Common myeloid progenitor, CD34-positive (primary cell): ENCODE measurements around the gene ZNF44.
"Not testable (repeated sequence)": the region's sequence is repeated elsewhere in the genome, so short reads cannot be mapped to it uniquely, and the experiment has no call there.

ENCODE experiments used
- CTCF ChIA-PET: fragments of 350-600 bp; sonication (Branson Sonifier 250); formaldehyde crosslinking; loops from one replicate; lab custom pipeline; 2021; ENCODE audit warnings: antibody characterized with exemption; lab: Charles Lee
- POLR2A ChIA-PET: fragments of 350-600 bp; sonication (Branson Sonifier 250); formaldehyde crosslinking; loops from one replicate; lab custom pipeline; 2021; ENCODE audit warnings: antibody characterized with exemption; lab: Charles Lee
- DNase-seq, 3 donors: peaks; one replicate each; pipeline versions ENCODE4 v3.0.0 to v3.0.0-alpha.2; 2013
- H3K27ac ChIP-seq, 2 experiments: 1 replicate in 1 of 2; 2 replicates in 1 of 2; pipeline ENCODE4 v1.7.0; 2013; ENCODE audit warnings: inconsistent platforms in 2 of 2, low read length in 2 of 2, mild to moderate bottlenecking in 2 of 2, low read depth in 1 of 2, moderate library complexity in 1 of 2; ENCODE audit not compliant: severe bottlenecking in 2 of 2, insufficient read depth in 1 of 2, poor library complexity in 1 of 2
- H3K27me3 ChIP-seq, 5 experiments: replicated peaks in 2 of 5; 1 replicate in 3 of 5; 2 replicates in 2 of 5; pipeline versions ENCODE4 v1.6.1 to v1.7.0; 2013; ENCODE audit warnings: low read length in 4 of 5, mild to moderate bottlenecking in 2 of 5, moderate library complexity in 2 of 5, inconsistent platforms in 1 of 5; ENCODE audit not compliant: insufficient read depth in 5 of 5, control insufficient read depth in 4 of 5
- H3K36me3 ChIP-seq, 4 experiments: 1 replicate in 2 of 4; 2 replicates in 2 of 4; pipeline versions ENCODE4 v1.6.1 to v1.7.0; 2013; ENCODE audit warnings: low read length in 3 of 4, control low read depth in 1 of 4, mild to moderate bottlenecking in 1 of 4; ENCODE audit not compliant: control insufficient read depth in 4 of 4, insufficient read depth in 4 of 4
- H3K4me1 ChIP-seq, 4 experiments: 1 replicate in 3 of 4; 2 replicates in 1 of 4; pipeline versions ENCODE4 v1.6.1 to v1.7.1; 2013; ENCODE audit warnings: low read length in 3 of 4, mild to moderate bottlenecking in 3 of 4, control low read depth in 1 of 4, inconsistent platforms in 1 of 4, moderate library complexity in 1 of 4; ENCODE audit not compliant: control insufficient read depth in 4 of 4, insufficient read depth in 4 of 4; ENCODE audit errors: control extremely low read depth in 1 of 4
- H3K4me3 ChIP-seq, 7 experiments: 1 replicate in 4 of 7; 2 replicates in 3 of 7; pipeline versions ENCODE4 v1.5.1 to v1.7.0; 2013; ENCODE audit warnings: mild to moderate bottlenecking in 7 of 7, low read length in 6 of 7, moderate library complexity in 6 of 7, inconsistent platforms in 2 of 7, low read depth in 2 of 7, control low read depth in 1 of 7; ENCODE audit not compliant: insufficient read depth in 4 of 7, control insufficient read depth in 1 of 7; ENCODE audit errors: extremely low read depth in 1 of 7
- H3K9me3 ChIP-seq, 5 experiments: 1 replicate in 4 of 5; 2 replicates in 1 of 5; pipeline versions ENCODE4 v1.6.1 to v1.7.1; 2013; ENCODE audit warnings: low read length in 4 of 5, mild to moderate bottlenecking in 2 of 5, inconsistent platforms in 1 of 5, low read depth in 1 of 5, moderate library complexity in 1 of 5; ENCODE audit not compliant: control insufficient read depth in 4 of 5, insufficient read depth in 2 of 5; ENCODE audit errors: control extremely low read depth in 1 of 5
- WGBS: methylation state at CpG from one replicate; pipeline ENCODE4 v1.1.5; 2013; ENCODE audit not compliant: insufficient coverage; 5-methylcytosine and 5-hydroxymethylcytosine counted together

Gene ZNF44

DNA sequence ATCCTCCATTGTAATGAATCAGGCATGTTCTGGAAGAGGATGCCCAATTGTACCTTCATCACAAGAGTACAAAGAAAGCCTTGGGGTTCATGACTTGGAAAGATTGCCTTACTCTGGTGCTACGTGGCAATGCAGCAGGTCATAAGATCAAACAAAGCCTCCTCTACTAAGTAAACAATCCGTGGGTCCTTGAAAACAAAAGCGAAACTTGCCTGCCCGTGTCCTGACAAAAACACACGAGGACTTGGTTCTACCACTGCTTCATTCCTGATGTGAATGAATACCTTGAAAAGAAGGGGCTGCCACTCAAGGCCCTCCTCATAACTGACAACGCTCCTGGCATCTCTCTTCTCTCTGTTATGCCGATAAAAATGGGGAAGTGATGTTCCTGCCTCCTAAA, 19.9 kb upstream of the ZNF44 start:
- no peak for DNase-seq
- H3K4me1 ChIP-seq, result no peaks in the 10 kb centered on the region
- peaks cover 6 to 20% (median 11%) of the 10 kb centered on the region in 4 experiments for H3K36me3 ChIP-seq
- H3K4me3 ChIP-seq, result no peak overlapping the region
- WGBS, result 89% methylated on average over 7 of the region's 7 CpGs
- H3K27me3 ChIP-seq, result no peaks in the 10 kb centered on the region
- no peak overlapping the region for H3K27ac ChIP-seq
- POLR2A ChIA-PET, result no interaction called here
- peaks cover 0 to 19% (median 10%) of the 10 kb centered on the region in 5 experiments for H3K9me3 ChIP-seq
- CTCF ChIA-PET, result interaction anchor here (0.6 kb wide), 1 partner anchor 39 kb away, joined by 3 read pairs; no protein-coding TSS in a partner anchor

DNA sequence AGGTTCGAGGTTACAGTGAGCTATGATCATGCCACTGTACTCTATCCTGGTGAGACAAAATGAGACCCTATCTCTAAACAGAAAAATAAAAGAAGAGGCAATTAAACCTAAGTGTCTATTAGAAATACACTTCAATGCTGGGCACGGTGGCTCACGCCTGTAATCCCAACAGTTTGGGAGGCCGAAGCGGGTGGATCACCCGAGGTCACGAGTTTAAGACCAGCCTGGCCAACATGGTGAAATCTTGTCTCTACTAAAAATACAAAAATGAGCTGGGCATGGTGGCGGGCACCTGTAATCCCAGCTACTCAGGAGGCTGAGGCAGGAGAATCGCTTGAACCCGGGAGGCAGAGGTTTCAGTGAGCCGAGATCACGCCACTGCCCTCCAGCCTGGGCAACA, 14.2 kb upstream of the ZNF44 start:
- DNase-seq, H3K36me3 ChIP-seq, H3K27me3 ChIP-seq, H3K9me3 ChIP-seq, H3K4me3 ChIP-seq, H3K4me1 ChIP-seq, H3K27ac ChIP-seq, CTCF ChIA-PET: not testable (repeated sequence)
- POLR2A ChIA-PET, result interaction anchor here (0.6 kb wide), 1 partner anchor 57 kb away, joined by 3 read pairs; the partner anchor contains the start of gene ZNF442
- 97% methylated on average over 11 of the region's 12 CpGs for WGBS

DNA sequence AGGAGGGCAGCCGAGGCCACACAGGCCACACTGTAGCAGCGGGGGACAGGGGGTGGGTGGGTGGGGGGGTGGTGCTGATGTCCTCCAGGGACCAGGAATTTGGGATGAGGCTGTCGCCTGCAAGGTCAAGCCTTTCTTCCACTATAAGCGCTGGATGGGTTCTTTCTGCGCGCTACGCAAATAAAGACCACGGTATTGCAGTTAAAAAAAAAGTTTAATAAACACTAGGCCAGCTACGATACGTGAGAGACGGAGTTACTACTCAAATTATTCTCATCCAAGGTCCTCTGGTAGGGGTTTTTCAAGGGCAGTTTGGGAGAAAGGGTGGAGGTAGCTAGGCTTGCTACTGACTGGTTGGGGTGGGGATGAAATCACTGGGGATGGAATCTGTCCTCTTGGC, 508 bp upstream of the ZNF44 start:
- H3K36me3 ChIP-seq, result peaks cover 0 to 12% (median 0%) of the 10 kb centered on the region in 4 experiments
- peak overlapping the region; percentile 83 to 92 for H3K27ac ChIP-seq
- H3K4me1 ChIP-seq, result peaks cover 5 to 14% (median 8%) of the 10 kb centered on the region in 4 experiments
- WGBS, result 80% methylated on average over 9 of the region's 11 CpGs
- peak overlapping the region; percentile 62 to 95 (median 85) for H3K4me3 ChIP-seq
- peaks cover 0 to 3% (median 0%) of the 10 kb centered on the region in 5 experiments for H3K9me3 ChIP-seq
- no peak for DNase-seq
- no peaks in the 10 kb centered on the region for H3K27me3 ChIP-seq
- CTCF ChIA-PET, result no interaction called here
- POLR2A ChIA-PET, result interaction anchor here (0.7 to 2.0 kb wide), 4 partner anchors 9 to 200 kb away, joined by 3 to 7 read pairs (median 3); partner anchors contain the start of genes ZNF442 and ZNF443

DNA sequence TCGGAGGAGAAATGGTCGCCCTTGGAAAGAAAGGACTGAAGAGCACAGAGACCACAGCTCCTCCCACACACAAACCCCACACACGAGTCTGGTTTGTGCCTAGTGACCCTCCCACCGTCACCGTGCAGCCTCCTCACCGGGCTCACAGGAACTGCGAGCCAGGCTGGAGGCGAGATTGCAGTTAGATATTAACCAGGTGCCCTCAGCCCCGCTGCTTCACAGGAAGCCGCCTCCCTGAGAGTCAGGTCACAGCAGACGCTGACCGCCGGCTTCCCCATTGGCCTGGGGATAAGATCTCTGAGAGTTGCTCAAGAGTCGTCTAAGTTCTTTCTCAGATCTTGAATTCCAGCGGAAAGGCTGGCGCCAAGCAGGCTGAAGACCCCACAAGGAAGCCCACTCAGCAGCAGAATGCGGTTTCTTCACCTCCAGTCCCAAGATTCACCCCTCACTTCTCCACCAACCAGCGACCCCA, 870 bp downstream of the ZNF44 start:
- peaks cover 0 to 22% (median 1%) of the 10 kb centered on the region in 4 experiments for H3K36me3 ChIP-seq
- DNase-seq, result peak; percentile 74 to 97 (median 95)
- WGBS, result 0% methylated on average over 14 of the region's 18 CpGs
- peak overlapping the region; percentile 62 to 95 (median 85) for H3K4me3 ChIP-seq
- H3K9me3 ChIP-seq, result peaks cover 0 to 6% (median 0%) of the 10 kb centered on the region in 5 experiments
- H3K4me1 ChIP-seq, result peaks cover 5 to 16% (median 8%) of the 10 kb centered on the region in 4 experiments
- H3K27ac ChIP-seq, result peak overlapping the region; percentile 83 to 92
- CTCF ChIA-PET, result no interaction called here
- POLR2A ChIA-PET, result interaction anchor here (1.0 to 2.0 kb wide), 3 partner anchors 18 to 71 kb away, joined by 3 to 7 read pairs (median 6); partner anchors contain the start of genes ZNF442 and ZNF563
- H3K27me3 ChIP-seq, result no peaks in the 10 kb centered on the region

DNA sequence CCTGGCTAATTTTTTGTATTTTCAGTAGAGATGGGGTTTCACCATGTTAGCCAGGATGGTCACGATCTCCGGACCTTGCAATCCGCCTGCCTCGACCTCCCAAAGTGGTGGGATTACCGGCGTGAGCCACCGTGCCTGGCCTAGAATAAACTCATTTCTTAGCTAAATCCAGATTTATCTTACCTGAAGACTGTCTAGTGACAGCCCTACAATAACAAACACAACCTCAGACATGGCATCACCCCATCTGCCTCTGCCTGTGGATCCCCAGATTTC, 5.0 kb downstream of the ZNF44 start:
- H3K27ac ChIP-seq, result no peak overlapping the region
- POLR2A ChIA-PET, result no interaction called here

GRCh38 chr19:12287958-12288500, 6.7 kb downstream of the ZNF44 start:
- ChIA-PET CTCF (interaction anchor here (1.0 kb wide), 1 partner anchor 77 kb away, joined by 3 read pairs; the partner anchor contains the start of gene ZNF442), POLR2A (no interaction called here)
- Histone ChIP-seq H3K9me3 (peaks cover 3 to 22% (median 16%) of the 10 kb centered on the region in 5 experiments), H3K4me1 (peaks cover 0 to 6% (median 1%) of the 10 kb centered on the region in 4 experiments), H3K27me3 (no peaks in the 10 kb centered on the region), H3K36me3 (peaks cover 2 to 38% (median 24%) of the 10 kb centered on the region in 4 experiments), H3K4me3 (no peak overlapping the region), H3K27ac (no peak overlapping the region)
- DNase-seq, result no peak
- WGBS, result 100% methylated on average over 1 of the region's 1 CpG

More for the DNA sequence above, 5.0 kb downstream of the ZNF44 start:
- H3K4me3 ChIP-seq, result no peak overlapping the region
- CTCF ChIA-PET, result interaction anchor here (1.3 kb wide), 1 partner anchor 76 kb away, joined by 3 read pairs; the partner anchor contains the start of gene ZNF442
- peaks cover 0 to 15% (median 8%) of the 10 kb centered on the region in 5 experiments for H3K9me3 ChIP-seq
- H3K36me3 ChIP-seq, result peaks cover 2 to 34% (median 16%) of the 10 kb centered on the region in 4 experiments
- 94% methylated on average over 7 of the region's 7 CpGs for WGBS
- peaks cover 5 to 14% (median 7%) of the 10 kb centered on the region in 4 experiments for H3K4me1 ChIP-seq
- no peaks in the 10 kb centered on the region for H3K27me3 ChIP-seq
- no peak for DNase-seq

DNA sequence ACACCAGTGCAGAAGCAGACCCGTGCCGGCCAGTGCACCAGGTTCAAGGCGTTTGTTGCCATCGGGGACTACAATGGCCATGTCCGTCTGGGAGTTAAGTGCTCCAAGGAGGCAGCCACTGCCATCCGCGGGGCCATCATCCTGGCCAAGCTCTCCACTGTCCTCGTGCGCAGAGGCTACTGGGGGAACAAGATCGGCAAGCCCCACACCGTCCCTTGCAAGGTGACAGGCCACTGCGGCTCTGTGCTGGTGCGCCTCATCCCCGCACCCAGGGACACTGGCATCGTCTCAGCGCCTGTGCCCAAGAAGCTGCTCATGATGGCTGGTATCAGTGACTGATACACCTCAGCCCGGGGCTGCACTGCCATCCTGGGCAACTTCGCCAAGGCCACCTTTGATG, 10.1 kb downstream of the ZNF44 start:
- ChIA-PET CTCF (no interaction called here), POLR2A (no interaction called here)
- no peak overlapping the region for H3K4me3 ChIP-seq
- H3K4me1 ChIP-seq, result peaks cover 0 to 2% (median 0%) of the 10 kb centered on the region in 4 experiments
- no peak overlapping the region for H3K27ac ChIP-seq
- peaks cover 7 to 44% (median 20%) of the 10 kb centered on the region in 4 experiments for H3K36me3 ChIP-seq
- peaks cover 7 to 46% (median 17%) of the 10 kb centered on the region in 5 experiments for H3K9me3 ChIP-seq
- DNase-seq, result no peak
- no peaks in the 10 kb centered on the region for H3K27me3 ChIP-seq
- 96% methylated on average over 18 of the region's 18 CpGs for WGBS
